Esophagus muscularis mucosa (tissue), 4 donors: ENCODE results near the gene POFUT2.

Experiments
- EP300 ChIP-seq: sonication (generic); formaldehyde crosslinking; IDR thresholded peaks from one replicate; pipeline ENCODE4 v1.6.1; 2017; ENCODE audit warnings: antibody characterized with exemption
- POLR2A ChIP-seq: fragments of 450-650 bp; IDR thresholded peaks from one replicate; pipeline ENCODE4 v1.6.1; 2017; ENCODE audit warnings: antibody characterized with exemption, moderate library complexity, mild to moderate bottlenecking, low read depth
- POLR2AphosphoS5 ChIP-seq, 2 donors: sonication (generic); formaldehyde crosslinking; IDR thresholded peaks; one replicate each; pipeline ENCODE4 v1.6.1; 2017; ENCODE audit warnings: antibody characterized with exemption in 2 of 2
- TF ChIP-seq, protein P1 (sequence below), 3 experiments: fragments of 200-600 bp in 2 of 3; fragments of 450-650 bp in 1 of 3; sonication (generic) in 2 of 3; IDR thresholded peaks; one replicate each; pipeline ENCODE4 v1.5.1; 2017 to 2019; ENCODE audit warnings: antibody characterized with exemption in 3 of 3, mild to moderate bottlenecking in 2 of 3, moderate library complexity in 1 of 3

DNA sequence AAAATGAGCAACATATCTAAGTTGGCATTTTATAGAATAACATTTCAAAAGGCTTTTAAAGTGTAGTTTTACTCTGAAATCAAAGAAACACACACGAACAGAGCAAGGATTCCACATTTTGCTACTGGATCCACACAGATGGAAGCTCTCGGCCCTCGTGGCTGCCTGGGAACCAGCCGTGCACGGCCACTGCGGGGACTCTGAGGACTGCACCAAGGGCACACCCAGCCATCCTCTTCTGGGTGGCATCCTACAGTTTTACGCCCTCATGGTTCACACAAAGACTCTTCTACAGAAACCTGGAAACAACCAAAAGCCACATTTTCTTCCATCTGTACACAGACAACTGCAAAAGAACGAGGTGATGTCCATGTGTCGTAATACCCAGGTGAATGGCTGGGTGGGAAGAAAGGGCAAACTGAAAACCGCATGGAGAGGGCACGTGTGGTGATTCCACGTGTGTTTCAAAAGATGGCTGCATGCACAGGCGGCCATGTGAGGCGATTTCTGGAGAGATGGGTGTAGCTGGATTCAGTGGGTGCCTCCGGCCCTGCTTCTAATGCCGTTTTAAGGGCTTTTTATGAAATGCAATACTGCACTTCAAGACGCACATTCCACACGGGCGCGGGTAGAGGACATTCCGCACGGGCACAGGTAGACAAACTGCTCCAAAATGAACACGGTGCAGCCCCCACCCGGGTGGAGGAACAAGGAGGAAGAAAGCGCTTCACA is 8.1 kb downstream of the POFUT2 start:
- TF ChIP-seq, protein P1, sequence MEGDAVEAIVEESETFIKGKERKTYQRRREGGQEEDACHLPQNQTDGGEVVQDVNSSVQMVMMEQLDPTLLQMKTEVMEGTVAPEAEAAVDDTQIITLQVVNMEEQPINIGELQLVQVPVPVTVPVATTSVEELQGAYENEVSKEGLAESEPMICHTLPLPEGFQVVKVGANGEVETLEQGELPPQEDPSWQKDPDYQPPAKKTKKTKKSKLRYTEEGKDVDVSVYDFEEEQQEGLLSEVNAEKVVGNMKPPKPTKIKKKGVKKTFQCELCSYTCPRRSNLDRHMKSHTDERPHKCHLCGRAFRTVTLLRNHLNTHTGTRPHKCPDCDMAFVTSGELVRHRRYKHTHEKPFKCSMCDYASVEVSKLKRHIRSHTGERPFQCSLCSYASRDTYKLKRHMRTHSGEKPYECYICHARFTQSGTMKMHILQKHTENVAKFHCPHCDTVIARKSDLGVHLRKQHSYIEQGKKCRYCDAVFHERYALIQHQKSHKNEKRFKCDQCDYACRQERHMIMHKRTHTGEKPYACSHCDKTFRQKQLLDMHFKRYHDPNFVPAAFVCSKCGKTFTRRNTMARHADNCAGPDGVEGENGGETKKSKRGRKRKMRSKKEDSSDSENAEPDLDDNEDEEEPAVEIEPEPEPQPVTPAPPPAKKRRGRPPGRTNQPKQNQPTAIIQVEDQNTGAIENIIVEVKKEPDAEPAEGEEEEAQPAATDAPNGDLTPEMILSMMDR (IDR thresholded peaks at IDR 0.05), result no peak
- TF ChIP-seq POLR2AphosphoS5 (IDR thresholded peaks at IDR 0.05), result no peak
- no peak for TF ChIP-seq POLR2A
- TF ChIP-seq EP300, result no peak
